GM12878 (cell line): Measurements from ENCODE around the gene SLC1A6. TPM values are rescaled to one million over a fixed set of nuclear protein-coding genes. Genes with fewer than 3 reads are reported as not detected.

Experiments
- ATAC-seq: fragments of 200-7000 bp; cut with Tn5 transposase; 3 replicates; pipeline ENCODE4 v1.9.1; 2020; ENCODE audit warnings: mild to moderate bottlenecking, moderate library complexity
- BruUV-seq: library from RNA; stranded (reverse); fragments of 400-500 nt; replicated peaks from 2 replicates; lab custom pipeline; 2021; lab: Mats Ljungman, UMichigan
- CTCF ChIA-PET: fragments of 300-600 bp; sonication (Branson Sonifier 250); formaldehyde crosslinking; extraction: SDS; loops from one replicate; lab custom pipeline; 2021; ENCODE audit warnings: inconsistent platforms; lab: Yijun Ruan, JAX
- POLR2A ChIA-PET: fragments of 350-600 bp; formaldehyde crosslinking; extraction: SDS; loops from one replicate; lab custom pipeline; 2021; ENCODE audit warnings: inconsistent platforms; lab: Charles Lee
- RAD21 ChIA-PET: fragments of 300-600 bp; sonication (Branson Sonifier 250); formaldehyde crosslinking; loops from one replicate; lab custom pipeline; 2023; ENCODE audit warnings: antibody characterized with exemption; ENCODE audit not compliant: unreplicated experiment; lab: Charles Lee
- SMC1A ChIA-PET: fragments of 300-600 bp; sonication (Branson Sonifier 250); formaldehyde crosslinking; loops from one replicate; lab custom pipeline; 2023; ENCODE audit not compliant: unreplicated experiment, uncharacterized antibody; lab: Charles Lee
- DNase-seq: peaks from one replicate; pipeline ENCODE4 v3.0.0-alpha.2; 2011; ENCODE audit warnings: low read depth, low spot score
- FAIRE-seq: peaks from 3 replicates; lab custom pipeline; 2011; peaks lifted over from hg19 to GRCh38; lab: Jason Lieb, UNC
- H2AFZ ChIP-seq: 2 replicates; pipeline ENCODE4 v1.6.0; 2011; ENCODE audit warnings: low read depth, low read length, control low read depth; ENCODE audit not compliant: control insufficient read depth
- H3K27ac ChIP-seq: 2 replicates; pipeline ENCODE4 v1.5.1; 2011; ENCODE audit warnings: control low read depth; ENCODE audit not compliant: control insufficient read depth, insufficient read depth
- H3K27me3 ChIP-seq, 2 experiments: replicated peaks in 1 of 2; 2 replicates each; pipeline versions ENCODE4 v1.6.0 to v1.6.1; 2011; ENCODE audit warnings: low read length in 1 of 2; ENCODE audit not compliant: control insufficient read depth in 2 of 2, insufficient read depth in 2 of 2
- H3K36me3 ChIP-seq, 2 experiments: 2 replicates each; pipeline ENCODE4 v1.5.1; 2011; ENCODE audit warnings: low read length in 1 of 2; ENCODE audit not compliant: control insufficient read depth in 2 of 2, insufficient read depth in 2 of 2
- H3K4me1 ChIP-seq: 2 replicates; pipeline ENCODE4 v1.6.1; 2011; ENCODE audit warnings: mild to moderate bottlenecking, low read length, moderate library complexity, mixed read lengths; ENCODE audit not compliant: control insufficient read depth, insufficient read depth
- H3K4me2 ChIP-seq: 2 replicates; pipeline ENCODE4 v1.6.0; 2011; ENCODE audit warnings: control low read depth; ENCODE audit not compliant: control insufficient read depth, insufficient read depth
- H3K4me3 ChIP-seq: fragments of 200-600 bp; sonication (generic); 2 replicates; pipeline ENCODE4 v1.5.1; 2016
- H3K79me2 ChIP-seq: 2 replicates; pipeline ENCODE4 v1.6.0; 2011; ENCODE audit warnings: low read length; ENCODE audit not compliant: control insufficient read depth, insufficient read depth
- H3K9ac ChIP-seq: 2 replicates; pipeline ENCODE4 v1.8.0; 2011; ENCODE audit warnings: low read length, control low read depth, mixed read lengths; ENCODE audit not compliant: control insufficient read depth, insufficient read depth
- H3K9me3 ChIP-seq: replicated peaks from 3 replicates; pipeline ENCODE4 v1.5.1; 2011; ENCODE audit warnings: mild to moderate bottlenecking, low read length; ENCODE audit not compliant: control insufficient read depth, insufficient read depth
- H4K20me1 ChIP-seq: 2 replicates; pipeline ENCODE4 v1.6.0; 2011; ENCODE audit not compliant: control insufficient read depth, insufficient read depth
- ATF2 ChIP-seq: IDR thresholded peaks from 2 replicates; pipeline ENCODE4 v1.6.1; 2012; ENCODE audit warnings: low read length, inconsistent platforms
- BHLHE40 ChIP-seq, 2 experiments: fragments of 450-650 bp in 1 of 2; IDR thresholded peaks; 2 replicates each; pipeline ENCODE4 v1.6.1; 2011 to 2017; ENCODE audit warnings: low read depth in 2 of 2, borderline replicate concordance in 1 of 2, improper control_type of control experiment in 1 of 2, low read length in 1 of 2, mild to moderate bottlenecking in 1 of 2
- E2F8 ChIP-seq: fragments of 450-650 bp; IDR thresholded peaks from 2 replicates; pipeline ENCODE4 v1.6.1; 2018; ENCODE audit warnings: mild to moderate bottlenecking, low read depth, moderate library complexity; ENCODE audit not compliant: partially characterized antibody
- HSF1 ChIP-seq: fragments of 150-350 bp; IDR thresholded peaks from 2 replicates; pipeline ENCODE4 v1.6.1; 2014; ENCODE audit warnings: mild to moderate bottlenecking, low read depth, low read length
- POLR2AphosphoS2 ChIP-seq: IDR thresholded peaks from 2 replicates; pipeline ENCODE4 v1.6.1; 2011; ENCODE audit warnings: low read depth, mild to moderate bottlenecking, low read length, improper control_type of control experiment, moderate library complexity
- STAT3 ChIP-seq: IDR thresholded peaks from 2 replicates; pipeline ENCODE4 v1.6.1; 2011; ENCODE audit warnings: low read depth, low read length, improper control_type of control experiment
- TARDBP ChIP-seq: IDR thresholded peaks from 2 replicates; pipeline ENCODE4 v1.6.1; 2016; ENCODE audit warnings: borderline replicate concordance
- ZNF274 ChIP-seq: IDR thresholded peaks from one replicate; pipeline ENCODE4 v1.8.0; 2011; ENCODE audit not compliant: insufficient read length, insufficient read depth
- WGBS: methylation state at CpG from one replicate; pipeline ENCODE4 v1.1.6; 2016; ENCODE audit warnings: low lambda C conversion rate; ENCODE audit not compliant: insufficient replicate concordance, insufficient coverage; ENCODE audit errors: missing lambda C conversion rate; 5-methylcytosine and 5-hydroxymethylcytosine counted together
- in situ Hi-C: fragments of 300-500 bp; cut with MboI; formaldehyde crosslinking; loops from 9 replicates; pipeline ENCODE4 v1.14.3; 2018; ENCODE audit warnings: mixed read lengths
- intact Hi-C: fragments of 100-400 bp; cut with micrococcal nuclease; formaldehyde crosslinking; loops from one replicate; pipeline ENCODE4 v1.14.2; 2022; ENCODE audit not compliant: unreplicated experiment
- polyA plus RNA-seq, 11 experiments: library from polyadenylated mRNA; depleted of rRNA in 4 of 11; unstranded in 6 of 11; stranded (reverse) in 5 of 11; fragments of >200 nt; fragmentation: Nextera tagmentation in 4 of 11; fragmentation: Illumina TruSeq in 1 of 11; extraction: Ambion mirVana in 4 of 11; extraction: Trizol in 1 of 11; gene quantifications; 1 replicate in 1 of 11; 2 replicates in 10 of 11; pipeline versions ENCODE4 v1.2.1 to v1.2.3, GENCODE V29; 2011 to 2016; ENCODE audit warnings: inconsistent platforms in 2 of 11, missing spikeins in 2 of 11, low read depth in 1 of 11
- total RNA-seq, 4 experiments: library from RNA; depleted of rRNA in 3 of 4; stranded (reverse); fragments of >200 nt in 3 of 4; fragmentation: Illumina TruSeq in 1 of 4; extraction: Trizol in 1 of 4; gene quantifications; 2 replicates each; pipeline versions ENCODE4 v1.2.1 to v1.2.3, GENCODE V29; 2013 to 2021

The SLC1A6 gene
- total and polyA plus RNA-seq, 10 of the 15 experiments (the other 5 are each of a cell fraction or from before 2014, with no cell fraction given): 0.06 TPM; not detected in 9

GRCh38 chr19:14997981-14998380, 18.3 kb upstream of the SLC1A6 start:
- no peaks in the 10 kb centered on the region for H3K9me3 ChIP-seq
- ChIA-PET CTCF (interaction anchor here (0.5 to 0.6 kb wide), 2 partner anchors 130 to 1277 kb away, joined by 3 read pairs; no protein-coding TSS in a partner anchor), POLR2A (no interaction called here), SMC1A (no interaction called here), RAD21 (no interaction called here)
- FAIRE-seq (no peak), DNase-seq (no peak), ATAC-seq (no peak)
- BruUV-seq: no TSS peak
- H3K27me3 ChIP-seq: no peaks in the 10 kb centered on the region; a peak in 1 of 4 replicates
- H2AFZ ChIP-seq: no peak overlapping the region
- H4K20me1 ChIP-seq: no peaks in the 10 kb centered on the region
- in situ Hi-C loops: no loop called here
- no peaks in the 10 kb centered on the region for H3K79me2 ChIP-seq
- H3K9ac ChIP-seq: no peak overlapping the region
- no peak overlapping the region for H3K27ac ChIP-seq
- H3K4me2 ChIP-seq: no peak overlapping the region
- no peaks in the 10 kb centered on the region for H3K36me3 ChIP-seq
- intact Hi-C loops: no loop called here
- no peaks in the 10 kb centered on the region for H3K4me1 ChIP-seq
- no peak overlapping the region for H3K4me3 ChIP-seq
- TF ChIP-seq ATF2: no peak
- no peak for TF ChIP-seq HSF1
- TF ChIP-seq POLR2AphosphoS2: no peak
- no peak for TF ChIP-seq ZNF274
- no peak for TF ChIP-seq TARDBP
- TF ChIP-seq STAT3: no peak
- no peak for TF ChIP-seq BHLHE40 (IDR thresholded peaks at IDR 0.05; ENCODE audit: borderline replicate concordance in 1 of 2, low read depth in 2 of 2, low read length in 1 of 2)
- TF ChIP-seq E2F8: no peak
- WGBS: 5% methylated on average over 1 of the region's 1 CpG
